ENCODE measurements around the gene CAPN11.
"Not testable (repeated sequence)": the region's sequence is repeated elsewhere in the genome, so short reads cannot be mapped to it uniquely, and the experiment has no call there.

CAPN11 gene

DNA sequence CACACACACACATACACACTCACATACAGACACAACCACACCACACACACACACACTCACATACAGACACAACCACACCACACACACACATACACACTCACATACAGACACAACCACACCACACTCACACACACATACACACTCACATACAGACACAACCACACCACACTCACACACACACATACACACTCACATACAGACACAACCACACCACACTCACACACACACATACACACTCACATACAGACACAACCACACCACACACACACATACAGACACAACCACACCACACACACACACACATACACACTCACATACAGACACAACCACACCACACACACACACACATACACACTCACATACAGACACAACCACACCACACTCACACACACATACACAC lies 23.2 kb downstream of the CAPN11 start:
- not testable (repeated sequence) for DNase-seq (ENCODE audit: low read depth in 2 of 2)

DNA sequence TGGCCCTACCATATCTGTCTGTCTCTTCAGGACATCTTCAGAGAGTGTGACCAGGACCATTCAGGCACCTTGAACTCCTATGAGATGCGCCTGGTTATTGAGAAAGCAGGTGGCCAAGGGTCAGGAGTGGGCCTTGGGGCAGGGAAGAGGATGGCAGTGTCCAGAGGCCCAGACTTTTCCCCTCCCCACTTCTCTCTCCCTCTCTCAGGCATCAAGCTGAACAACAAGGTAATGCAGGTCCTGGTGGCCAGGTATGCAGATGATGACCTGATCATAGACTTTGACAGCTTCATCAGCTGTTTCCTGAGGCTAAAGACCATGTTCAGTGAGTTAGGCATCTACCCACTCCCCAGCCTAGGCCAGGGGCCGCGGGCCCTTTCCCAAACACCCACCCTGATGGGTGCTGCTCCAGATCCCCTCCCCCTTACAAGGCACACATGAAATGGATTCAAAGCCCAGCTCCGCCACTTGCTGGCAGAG lies 24.3 kb downstream of the CAPN11 start:
- DNase-seq (ENCODE audit: low read depth in 2 of 2) = no peak

DNA sequence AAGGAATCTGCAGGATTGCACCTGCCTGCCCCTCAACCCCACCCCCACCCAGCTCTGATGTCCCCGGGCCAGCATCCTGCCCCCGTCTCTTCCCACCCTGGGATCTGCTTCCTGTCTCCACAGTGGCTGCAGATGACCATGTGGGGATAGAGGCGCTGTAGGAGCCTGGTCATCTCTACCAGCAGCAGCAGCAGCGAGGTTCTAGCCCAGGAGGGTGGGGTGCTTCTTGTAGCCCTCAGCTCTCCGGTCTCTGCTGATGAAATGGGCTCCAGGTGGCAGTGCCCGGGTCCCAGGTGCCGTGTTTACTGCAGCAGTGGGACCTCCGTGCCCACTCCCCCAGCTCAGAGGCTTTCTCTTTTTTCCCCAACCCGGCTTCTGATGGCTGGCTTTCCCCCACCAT lies 25.2 kb downstream of the CAPN11 start:
- no peak for DNase-seq (ENCODE audit: low read depth in 2 of 2)

DNA sequence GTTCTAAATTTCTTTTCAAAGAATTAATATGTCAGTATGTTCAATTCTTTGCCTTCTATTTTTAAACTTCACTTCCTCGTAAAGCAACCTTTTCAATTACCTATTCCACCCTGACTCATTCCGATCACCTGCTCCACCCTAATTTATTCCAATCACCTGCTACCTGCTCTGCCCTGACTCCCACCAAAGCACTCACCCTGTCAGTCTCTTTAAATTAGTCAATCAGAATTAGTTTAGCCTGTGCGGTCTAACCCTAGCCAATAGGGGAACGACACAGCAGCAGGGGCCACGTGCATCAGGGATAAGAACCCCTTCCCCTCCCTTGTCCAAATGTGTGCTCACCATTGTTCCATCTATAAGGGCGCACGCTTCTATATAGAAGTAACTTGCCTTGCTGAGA lies 26.7 kb downstream of the CAPN11 start:
- DNase-seq (ENCODE audit: low read depth in 2 of 2) = not testable (repeated sequence)

DNA sequence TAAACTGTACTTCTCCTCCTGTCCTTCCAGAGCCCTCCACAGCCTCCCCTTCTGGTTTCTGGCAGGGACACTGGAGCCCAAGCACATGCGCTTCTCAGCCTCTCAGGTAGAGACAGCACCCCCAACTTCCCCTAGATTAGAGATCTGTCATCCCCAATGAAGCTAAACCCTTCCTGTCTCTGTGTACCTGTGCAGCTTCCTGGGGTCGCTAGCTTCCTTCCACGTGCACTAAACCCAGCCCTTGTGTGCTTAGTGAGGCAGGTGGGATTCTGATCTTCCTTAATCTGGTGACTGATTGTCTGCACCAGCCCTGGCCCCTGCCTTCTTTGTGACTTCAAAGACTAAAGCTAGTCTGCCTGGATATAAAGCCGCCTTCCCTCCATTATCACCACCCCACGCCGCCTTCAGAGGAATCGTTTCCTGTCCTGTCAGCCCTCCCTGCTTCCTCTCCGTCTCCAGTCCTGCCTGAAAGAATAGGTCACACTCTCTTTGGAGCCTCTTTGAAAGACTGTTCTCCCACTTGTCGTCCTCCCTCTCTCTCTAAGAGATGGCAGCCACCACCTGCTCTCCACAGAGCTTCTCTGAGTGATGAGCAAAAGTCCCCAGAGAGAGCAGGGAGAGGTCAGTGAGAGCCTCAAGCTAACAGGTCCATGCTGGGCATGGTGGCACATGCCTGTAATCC lies 27.5 kb downstream of the CAPN11 start:
- DNase-seq (ENCODE audit: low read depth in 2 of 2) = no peak

DNA sequence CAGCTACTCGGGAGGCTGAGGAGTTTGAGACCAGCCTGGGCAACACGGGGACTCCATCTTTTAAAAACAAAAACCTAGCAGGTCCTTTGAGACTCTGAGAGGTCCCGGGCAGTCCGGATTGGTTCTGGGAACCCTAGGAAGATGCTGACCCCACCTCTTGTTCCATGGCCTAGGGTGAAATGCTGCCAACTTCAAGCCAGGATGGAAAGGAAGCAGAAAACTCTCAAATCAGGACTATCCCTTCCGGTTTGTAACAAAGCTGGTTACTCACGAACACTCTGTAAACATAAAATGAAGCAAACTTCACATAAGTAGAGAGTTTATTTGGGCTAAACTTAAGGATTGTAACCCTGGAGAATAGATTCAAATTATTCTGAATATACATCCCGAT lies 28.0 kb downstream of the CAPN11 start:
- DNase-seq (ENCODE audit: low read depth in 2 of 2) = no peak

DNA sequence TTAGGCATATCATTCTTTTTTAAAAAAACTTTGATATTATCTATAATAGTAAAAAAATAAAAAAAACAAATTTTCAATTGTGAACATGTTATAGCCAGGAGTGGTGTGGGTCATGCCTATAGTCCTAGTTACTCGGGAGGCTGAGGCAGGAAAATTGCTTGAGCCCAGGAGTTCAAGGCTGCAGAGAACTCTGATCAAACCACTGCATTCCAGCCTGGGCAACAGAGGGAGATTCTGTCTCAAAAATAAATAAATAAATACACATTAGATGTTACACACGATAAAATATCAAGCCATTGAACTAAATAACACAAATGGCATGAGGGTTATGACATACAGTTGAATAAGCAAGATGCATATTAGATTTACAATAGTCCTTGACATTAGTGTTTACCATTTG lies 30.2 kb downstream of the CAPN11 start:
- DNase-seq (ENCODE audit: low read depth in 2 of 2) = no peak

DNA sequence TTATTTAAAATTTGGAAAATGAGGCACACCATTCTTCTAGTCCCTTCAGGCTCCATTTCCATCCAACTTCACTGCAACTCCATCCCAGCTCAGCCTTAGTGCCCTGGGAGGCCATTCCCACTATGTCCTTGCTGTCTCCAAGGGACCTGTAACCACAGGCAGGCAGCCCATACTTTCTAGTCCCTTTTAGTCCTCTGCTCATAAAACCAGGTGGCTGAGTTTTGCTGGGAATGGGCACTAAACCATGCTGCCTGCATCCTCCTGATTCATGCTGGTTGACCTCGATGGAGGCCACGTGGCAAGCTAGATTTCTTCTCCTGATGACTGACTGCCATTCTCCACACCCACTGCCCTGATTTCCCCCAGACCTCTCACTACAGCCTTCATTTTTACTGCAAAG lies 30.6 kb downstream of the CAPN11 start:
- no peak for DNase-seq (ENCODE audit: low read depth in 2 of 2)

DNA sequence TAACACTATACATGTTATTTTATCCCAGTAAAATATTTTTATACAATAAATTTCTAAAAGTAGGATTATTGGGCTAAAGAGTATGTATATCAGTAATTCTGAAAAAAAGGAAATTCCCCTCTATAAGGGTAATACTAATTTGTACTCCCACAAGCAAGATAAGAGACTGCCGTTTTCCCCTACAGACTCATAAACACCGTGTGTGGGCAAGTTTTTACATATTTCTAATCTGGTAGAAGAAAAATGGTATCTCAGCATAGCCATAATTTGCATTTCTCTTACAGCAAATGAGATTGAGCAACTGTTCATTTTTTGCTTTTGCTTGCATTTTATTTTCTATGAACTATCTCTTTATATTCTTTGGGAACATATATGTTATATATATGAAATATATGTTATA lies 32.1 kb downstream of the CAPN11 start:
- DNase-seq (ENCODE audit: low read depth in 2 of 2) = no peak

DNA sequence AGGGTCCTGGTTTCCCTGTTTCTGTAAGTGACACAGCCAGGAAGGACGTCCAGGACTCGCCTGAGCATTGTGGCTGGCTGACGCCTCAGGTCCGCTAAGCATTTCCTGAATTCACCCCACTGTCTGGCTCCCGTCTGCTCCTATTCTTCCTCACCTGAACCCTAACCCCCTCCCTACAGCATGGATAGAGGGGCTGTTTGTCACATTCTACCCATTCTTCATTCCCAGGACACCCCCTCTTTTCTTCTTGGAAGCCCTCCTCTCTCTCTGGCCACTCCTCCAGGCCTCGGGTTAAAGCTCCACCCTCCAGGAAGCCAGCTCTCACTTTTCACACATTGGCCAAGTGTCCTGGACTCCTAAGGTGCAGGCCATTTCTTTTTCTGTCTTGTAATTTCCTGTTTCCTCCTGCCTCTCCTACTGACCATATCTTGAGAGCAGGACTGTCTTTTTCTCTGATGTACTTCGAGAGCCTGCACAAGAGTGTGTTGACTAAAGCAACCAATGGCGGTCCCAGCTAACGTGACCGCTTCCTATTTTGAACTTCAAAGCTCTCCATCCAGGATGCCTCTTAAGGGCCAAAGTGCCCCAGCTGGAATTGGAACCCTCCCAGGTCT lies 33.9 kb downstream of the CAPN11 start:
- no peak for DNase-seq (ENCODE audit: low read depth in 2 of 2)

DNA sequence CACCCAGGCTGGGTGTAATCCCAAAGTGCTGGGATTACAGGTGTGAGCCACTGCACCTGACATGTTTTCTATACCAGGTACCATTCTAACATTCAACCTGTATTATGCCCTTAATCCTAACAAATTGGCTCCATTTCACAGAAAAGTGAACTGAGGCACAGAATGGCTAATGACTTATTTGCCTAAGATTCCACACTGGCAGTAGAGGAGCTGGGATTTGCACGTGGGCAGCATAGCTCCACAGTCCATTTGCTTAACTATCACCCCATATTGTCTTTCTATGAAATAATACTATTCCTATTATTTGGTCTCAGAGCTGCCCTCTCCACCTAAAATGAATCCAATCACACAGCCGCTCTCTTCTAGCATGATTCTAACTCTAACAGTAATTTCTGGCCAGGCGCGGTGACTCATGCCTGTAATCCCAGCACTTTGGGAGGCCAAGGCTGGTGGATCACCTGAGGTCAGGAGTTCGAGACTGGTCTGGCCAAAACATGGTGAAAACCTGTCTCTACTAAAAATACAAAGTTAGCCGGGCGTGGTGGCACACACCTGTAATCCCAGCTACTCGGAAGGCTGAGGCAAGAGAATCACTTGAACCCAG lies 34.8 kb downstream of the CAPN11 start:
- no peak for DNase-seq (ENCODE audit: low read depth in 2 of 2)

DNA sequence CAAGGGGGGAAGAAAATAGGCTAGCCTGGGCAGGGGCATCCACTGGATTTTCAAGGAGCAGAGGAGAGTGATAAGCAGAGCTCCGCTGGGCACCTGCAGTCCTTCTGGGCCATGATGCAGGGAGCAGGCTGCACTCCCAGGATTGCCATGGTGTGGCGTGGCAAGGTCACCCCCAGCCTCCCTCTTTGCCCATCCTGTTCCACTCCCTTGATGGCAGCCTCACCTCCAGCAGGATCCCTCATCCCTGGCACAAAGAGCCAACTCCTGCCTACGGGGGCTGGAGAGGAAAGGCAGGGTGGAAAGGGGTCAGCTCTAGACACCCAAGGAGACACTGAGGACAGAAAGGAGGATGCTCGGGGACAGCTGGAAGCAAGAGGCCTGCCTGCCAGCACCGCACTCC lies 35.7 kb downstream of the CAPN11 start:
- DNase-seq (ENCODE audit: low read depth in 2 of 2) = no peak

DNA sequence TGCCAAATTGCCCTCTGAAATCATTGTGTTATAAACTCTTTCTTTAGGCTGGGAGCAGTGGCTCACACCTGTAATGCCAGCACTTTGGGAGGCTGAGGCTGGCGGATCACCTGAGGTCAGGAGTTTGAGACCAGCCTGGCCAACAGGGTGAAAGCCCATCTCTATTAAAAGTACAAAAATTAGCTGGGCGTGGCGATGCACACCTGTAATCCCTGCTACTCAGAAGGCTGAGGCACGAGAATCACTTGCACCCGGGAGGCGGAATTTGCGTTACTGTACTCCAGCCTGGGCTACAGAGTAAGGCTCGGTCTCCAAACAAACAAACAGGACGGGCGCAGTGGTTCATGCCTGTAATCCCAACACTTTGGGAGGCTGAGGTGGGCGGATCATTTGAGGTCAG lies 37.7 kb downstream of the CAPN11 start:
- not testable (repeated sequence) for DNase-seq (ENCODE audit: low read depth in 2 of 2)

DNA sequence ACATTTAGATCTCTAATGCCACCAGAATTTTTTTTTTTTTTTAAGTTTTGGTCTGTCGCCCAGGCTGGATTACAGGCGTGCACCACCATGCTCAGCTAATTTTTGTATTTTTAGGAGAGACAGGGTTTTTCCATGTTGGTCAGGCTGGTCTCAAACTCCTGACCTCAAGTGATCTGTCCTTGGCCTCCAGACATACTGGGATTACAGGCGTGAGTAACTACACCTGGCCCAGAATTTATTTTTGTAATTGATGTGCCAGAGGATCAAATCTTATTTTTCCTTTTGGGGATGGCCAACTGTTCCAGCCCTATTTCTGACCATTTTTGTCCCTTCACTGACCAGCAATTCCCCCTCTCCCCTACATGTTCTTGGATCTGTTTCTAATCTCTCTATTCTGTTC lies 40.1 kb downstream of the CAPN11 start:
- no peak for DNase-seq (ENCODE audit: low read depth in 2 of 2)

DNA sequence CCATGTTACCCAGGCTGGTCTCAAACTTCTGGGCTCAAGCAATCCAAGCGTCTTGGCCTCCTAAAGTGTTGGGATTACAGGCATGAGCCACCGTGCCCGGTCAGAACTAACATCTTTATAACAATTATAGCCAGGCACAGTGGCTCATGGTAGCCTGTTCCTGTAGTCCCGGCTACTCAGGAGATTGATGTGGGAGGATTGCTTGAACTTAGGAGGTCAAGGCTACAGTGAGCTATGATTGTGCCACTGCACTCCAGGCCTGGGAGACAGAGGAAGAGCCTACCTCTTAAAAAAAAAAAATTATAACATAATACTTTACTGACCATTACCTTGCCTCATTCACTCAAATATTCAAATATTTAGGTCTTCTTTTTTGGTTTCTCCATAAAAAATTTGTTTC lies 41.3 kb downstream of the CAPN11 start:
- no peak for DNase-seq (ENCODE audit: low read depth in 2 of 2)

DNA sequence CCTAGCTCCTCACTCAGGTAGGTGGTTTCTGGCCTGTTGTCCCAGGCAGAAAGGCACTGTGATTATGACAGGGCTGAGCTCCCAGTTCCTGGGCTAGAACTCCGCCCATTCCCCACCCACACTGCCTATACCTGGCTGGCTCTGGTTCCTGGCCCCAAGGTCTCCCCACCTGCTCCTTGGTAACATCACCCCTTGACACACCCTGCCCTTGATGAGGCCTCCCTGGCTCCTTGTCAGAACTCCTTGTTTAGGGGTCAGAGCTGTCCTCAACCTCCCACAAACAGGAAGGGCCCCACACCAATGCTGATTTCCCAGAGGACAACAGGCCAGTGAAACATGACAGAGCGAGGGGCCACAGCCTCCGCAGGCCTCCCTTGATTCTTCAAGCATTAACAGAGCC lies 42.6 kb downstream of the CAPN11 start:
- DNase-seq (ENCODE audit: low read depth in 2 of 2) = no peak

DNA sequence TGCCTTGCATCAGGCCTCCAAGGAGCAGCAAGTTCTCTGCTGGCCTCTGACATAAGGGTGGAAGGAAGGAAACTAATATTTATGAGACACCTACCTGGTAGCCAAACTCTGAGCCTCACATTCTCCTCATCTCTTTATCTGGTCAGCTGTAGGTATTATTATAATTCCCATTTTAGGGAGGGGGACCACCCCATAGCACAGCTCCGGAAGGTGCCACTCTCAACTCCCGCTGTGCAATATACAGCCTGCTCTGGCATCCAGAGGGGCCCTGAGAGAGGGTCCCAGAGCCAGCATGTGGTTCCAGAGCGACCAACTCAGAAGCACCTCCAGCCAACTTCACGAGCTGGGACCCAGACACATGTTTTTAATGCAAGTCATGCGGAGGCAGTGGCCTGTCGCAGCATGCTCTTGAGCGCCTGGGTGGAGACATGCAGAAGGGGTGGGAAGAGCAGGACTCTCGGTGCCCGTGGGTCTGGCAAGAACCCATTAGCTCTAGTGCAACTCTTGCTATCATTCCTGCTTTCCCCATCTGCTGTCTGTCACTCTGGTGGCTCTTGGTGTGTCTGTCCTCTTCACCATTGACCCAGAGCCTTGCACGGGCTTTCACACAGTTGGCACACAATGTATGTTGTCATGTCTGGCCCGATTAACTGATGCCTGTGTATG lies 43.2 kb downstream of the CAPN11 start:
- no peak for DNase-seq (ENCODE audit: low read depth in 2 of 2)

DNA sequence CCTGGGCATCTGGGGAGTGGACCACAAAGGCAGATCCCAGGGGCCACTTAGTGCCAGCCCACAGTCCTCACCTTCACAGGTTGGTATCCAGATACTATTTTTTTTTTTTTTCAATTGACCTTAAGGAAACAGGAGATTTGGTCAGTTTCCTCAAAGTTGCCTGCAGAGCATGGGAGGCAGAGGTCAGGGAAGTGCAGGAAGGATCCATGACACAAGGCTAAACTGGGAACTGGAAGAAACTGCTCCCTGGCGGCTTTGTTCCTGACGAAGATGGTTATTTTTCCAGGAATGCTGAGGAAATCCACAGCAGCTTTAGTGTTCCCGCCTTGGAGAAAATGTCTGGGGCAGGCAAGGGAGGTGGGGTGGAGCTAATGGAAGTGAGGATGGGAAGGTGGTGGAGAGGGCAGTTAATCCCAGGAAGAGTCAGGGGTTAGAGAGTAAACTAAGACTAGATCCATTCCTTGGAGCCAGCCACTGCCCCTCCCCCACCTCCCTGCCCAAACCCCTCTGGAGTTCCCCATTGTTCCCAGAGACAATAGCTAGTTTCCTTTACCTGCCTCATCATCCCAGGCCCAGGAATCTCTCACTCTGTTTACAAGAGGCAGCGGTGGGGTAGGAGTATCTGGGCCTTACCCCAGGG lies 43.8 kb downstream of the CAPN11 start:
- DNase-seq (ENCODE audit: low read depth in 2 of 2) = no peak

DNA sequence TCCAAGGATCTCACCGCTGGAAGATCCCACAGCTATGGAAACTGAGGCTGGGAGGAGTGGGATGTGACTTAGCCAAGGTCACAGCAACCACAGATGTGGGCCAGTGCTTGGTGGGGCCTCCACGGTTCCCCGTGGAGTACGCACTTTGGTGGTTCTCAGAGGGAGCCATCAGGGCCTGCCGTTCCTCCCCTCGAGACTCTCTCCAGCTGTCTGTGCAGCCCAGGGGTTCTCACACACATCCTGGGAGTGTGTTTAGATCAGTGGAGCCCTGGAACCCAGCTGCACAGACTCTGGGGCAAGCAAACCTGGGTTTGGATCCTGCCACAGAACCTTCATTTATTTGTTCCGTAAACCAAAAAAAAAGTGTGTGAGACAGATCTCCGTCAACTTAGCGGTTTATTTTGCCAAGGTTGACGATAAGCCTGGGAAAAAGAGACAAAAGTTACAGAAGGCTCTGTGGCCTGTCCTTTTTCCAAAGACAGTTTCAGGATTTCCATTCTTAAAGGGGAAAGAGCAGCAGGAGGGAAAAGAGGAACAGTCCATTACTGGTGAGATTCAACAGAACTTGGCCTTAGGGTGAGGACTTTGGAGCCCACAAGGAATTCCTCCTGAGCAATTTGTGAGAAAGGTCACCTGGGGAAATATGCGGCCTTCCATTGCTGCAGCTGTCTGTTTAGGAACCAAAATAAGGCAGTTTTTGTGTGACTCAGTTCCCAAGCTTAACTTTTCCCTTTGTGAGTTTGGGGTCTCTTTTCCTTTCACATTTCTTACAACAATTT lies 44.5 kb downstream of the CAPN11 start:
- no peak for DNase-seq (ENCODE audit: low read depth in 2 of 2)

DNA sequence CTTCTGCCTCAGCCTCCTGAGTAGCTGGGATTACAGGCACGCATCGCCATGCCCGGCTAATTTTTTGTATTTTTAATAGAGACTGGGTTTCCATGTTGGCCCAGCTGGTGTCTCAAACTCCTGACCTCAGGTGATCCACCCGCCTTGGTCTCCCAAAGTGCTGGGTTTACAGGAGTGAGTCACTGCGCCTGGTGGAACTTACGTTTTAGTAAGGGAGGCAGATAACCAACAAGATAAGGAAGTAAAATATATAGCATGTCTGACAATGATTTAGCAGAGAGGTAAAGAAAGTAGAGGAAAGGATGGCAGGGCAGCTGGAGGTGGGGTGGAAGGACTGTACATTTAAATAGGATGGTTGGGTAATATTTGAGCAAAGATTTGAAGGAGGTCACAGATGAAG lies 45.3 kb downstream of the CAPN11 start:
- DNase-seq (ENCODE audit: low read depth in 2 of 2) = no peak

DNA sequence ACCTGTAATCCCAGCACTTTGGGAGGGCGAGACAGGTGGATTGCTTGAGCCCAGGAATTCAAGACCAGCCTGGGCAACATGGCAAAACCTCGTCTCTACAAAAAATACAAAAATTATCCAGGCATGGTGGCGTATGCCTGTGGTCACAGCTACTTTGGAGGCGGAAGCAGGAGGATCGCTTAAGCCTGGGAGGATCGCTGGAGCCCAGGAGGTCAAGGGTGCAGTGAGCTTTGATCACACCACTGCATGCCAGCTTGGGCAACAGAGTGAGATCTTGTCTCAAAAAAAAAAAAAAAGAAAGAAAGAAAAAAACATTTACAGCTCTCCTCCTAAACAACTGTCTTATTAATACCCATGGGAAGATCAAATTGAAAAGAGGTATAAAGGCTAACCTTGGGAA lies 49.3 kb downstream of the CAPN11 start:
- no peak for DNase-seq (ENCODE audit: low read depth in 2 of 2)

DNA sequence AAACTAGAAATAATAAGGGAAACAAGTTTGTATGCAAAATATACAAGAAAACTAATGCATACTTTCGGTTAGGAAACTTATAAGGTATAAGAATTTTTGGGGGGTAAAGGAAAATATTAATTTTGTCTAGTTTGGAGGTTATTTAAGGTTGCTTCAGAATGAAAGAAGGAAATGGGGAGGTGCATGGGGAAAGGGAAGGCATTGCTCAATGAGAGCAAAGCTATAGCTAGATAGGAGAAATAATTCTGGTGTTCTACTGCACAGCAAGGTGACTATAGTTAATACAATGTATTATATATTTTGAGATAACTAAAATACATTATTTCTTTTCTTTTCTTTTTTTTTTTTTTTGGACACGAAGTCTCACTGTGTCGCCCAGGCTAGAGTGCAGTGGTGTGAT lies 52.7 kb downstream of the CAPN11 start:
- DNase-seq (ENCODE audit: low read depth in 2 of 2) = no peak
